Hematopoietic multipotent progenitor cell treated with erythropoietin and hydrocortisone succinate and interleukin-3 and kit ligand, for 6 days (in vitro differentiated cells): Measurements from ENCODE around the gene DNAJB4.
"Not testable (repeated sequence)": the region's sequence is repeated elsewhere in the genome, so short reads cannot be mapped to it uniquely, and the experiment has no call there.

Experiments used
- DNase-seq: peaks from one replicate; pipeline ENCODE4 v3.0.0-alpha.2; 2015

DNAJB4 gene

DNA sequence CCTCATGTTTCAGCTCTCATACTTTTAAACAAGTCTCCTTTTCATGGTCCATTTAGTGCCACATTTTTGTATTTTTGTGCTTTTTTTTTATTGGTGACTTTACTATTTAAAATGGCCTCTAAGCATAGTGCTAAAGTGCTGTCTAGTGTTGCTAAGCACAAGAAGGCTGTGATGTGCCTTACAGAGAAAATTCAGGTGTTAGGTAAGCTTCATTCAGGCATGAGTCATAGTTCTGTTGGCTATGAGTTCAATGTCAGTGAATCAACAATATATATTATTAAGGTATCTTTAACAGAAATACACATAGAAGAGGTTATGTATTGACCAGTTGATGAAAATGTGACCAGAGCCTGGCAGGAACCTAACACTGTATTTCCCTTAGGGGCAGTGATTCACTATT is 13.1 kb upstream of the DNAJB4 start:
- no peak for DNase-seq

GRCh38 chr1:77994117-77994705 is 10.5 kb upstream of the DNAJB4 start:
- no peak for DNase-seq

- DNase-seq = no peak
These were observed 8.0 kb upstream of the DNAJB4 start for GRCh38 chr1:77996734-77997133.

DNA sequence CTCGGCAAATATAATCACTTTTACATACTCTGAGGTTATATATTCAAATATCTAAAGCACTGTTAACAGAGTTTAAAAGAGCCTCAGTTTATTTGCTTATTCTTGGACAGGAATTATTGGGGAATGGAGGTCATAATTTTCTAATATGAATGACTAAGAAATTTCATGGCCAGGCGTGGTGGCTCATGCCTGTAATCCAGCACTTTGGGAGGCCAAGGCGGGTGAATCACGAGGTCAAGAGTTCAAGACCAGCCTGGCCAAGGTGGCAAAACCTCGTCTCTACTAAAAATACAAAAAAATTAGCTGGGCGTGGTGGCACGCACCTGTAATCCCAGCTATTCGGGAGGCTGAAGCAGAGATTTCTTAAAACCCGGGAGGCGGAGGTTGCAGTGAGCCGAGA is 4.2 kb upstream of the DNAJB4 start:
- DNase-seq = not testable (repeated sequence)

DNA sequence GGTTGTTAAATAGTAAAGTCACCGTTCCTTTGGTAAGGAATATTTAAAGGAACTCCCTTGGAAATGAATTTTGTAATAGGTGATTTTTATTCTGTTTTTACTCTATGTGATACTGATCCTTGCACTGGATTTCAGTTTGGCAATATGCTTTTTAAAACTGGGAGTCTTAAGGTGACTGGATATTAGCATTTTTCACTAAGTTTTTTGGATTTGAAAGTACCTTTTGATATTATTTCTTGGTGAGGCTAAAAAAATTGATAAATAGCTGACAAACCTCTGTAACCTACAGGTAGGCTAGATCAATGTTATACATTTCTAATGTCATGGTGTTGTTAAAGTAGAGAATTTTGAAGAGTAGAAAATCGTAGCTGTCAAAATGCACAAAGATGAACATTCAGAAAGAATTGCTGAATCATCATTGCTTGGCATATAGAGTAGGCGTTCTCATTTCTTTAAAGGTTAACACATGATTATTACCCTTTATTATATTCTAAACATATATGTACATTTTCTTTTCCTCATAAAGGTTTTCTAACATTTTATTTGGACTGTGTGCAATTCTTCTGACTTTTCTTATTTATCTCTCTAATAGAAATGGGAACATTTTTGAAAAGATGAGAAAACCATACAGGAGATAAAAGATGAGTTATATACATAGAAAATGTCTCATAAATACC is 1.5 kb upstream of the DNAJB4 start:
- peak; percentile 88 for DNase-seq

DNA sequence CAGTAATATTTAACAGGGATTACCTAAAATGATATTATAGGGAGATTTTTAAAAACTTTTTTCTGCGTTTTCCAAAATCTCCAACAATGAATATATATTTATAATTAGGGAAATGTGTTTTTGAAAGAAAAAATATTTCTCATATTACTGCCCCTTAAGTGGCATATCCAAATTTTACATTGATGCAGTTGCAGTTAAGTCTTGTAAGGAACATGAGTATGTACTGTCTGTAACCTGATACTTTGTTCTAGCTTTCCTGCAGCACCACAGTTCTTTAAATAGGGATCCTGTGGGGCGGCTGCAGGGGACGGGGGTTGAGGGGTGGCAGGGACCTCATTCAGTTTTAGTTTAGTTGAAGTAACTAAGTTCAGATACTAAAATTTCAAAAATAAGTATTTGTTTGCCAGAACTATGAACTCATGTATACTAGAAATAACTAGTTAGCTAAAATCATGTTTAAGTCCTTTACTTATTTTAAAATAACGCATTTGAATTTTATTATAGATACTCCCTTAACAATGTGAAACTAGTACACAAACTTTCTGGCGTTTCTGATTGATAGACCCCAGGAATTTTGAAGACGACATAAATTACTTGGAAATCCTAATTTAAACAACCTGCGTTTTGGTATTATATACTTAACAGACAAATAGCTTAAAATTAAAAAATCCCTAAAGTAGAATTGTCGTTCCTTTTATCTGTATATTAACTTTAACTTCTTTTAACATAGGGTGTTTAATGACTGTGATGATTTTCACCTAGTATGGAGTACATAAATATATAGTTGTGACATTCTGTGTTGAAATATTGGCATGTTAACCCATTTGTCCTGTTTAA is 639 bp upstream of the DNAJB4 start:
- peak; percentile 88 for DNase-seq

DNA sequence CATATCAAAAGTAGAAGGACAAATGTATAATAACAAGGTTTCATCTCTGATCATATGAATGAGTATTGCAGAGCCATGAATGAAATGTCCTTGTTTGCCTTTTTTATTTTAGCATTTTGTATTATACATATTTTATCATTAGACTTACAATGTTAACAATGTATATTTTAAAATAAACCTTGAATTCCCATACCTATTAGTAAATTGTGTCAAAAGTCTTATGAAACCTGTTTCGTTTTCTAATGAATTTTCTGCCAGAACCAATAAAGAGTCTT is 646 bp downstream of the DNAJB4 start:
- no peak for DNase-seq

DNA sequence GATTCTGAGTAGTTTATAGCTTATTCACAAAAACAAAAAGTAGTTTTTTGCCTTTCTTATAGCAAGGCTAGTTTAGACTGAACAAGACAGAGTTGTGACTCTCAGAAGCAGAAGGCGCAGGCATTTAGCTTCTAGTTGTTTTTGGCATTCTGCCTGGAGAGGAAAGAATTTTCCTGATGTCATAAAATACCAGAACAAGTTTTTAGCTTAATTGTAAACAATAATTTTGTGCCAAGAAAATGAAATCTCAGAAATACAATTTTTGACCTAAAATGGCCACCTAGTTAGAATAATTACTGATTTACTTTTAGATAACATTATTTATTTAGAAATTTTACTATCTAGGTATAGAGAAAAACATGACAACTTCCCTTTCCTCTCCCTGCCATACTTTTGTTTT is 1.0 kb downstream of the DNAJB4 start:
- peak; percentile 76 for DNase-seq

DNA sequence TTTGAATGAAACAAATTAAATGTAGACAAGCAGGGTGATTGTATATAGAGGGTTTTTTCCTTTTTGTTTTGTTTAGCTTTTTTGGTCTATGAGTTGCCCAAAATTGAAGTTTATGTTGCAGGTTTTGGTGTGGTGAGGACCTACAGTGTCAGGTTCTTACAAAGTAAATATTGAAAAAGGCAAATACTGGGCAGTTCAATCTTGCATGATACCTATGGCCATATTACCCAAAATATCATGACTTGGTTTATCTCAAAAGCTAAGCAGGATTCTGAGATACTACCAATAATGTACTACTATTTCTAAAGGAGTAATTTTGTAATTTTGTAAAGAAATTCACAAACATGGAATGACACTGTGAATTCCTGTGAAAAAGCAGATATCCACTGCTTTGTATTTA is 1.8 kb downstream of the DNAJB4 start:
- DNase-seq = no peak

- DNase-seq = no peak
These were observed 3.1 kb downstream of the DNAJB4 start for GRCh38 chr1:78007677-78008341.

GRCh38 chr1:78009276-78009675 is 4.5 kb downstream of the DNAJB4 start:
- DNase-seq = no peak

DNA sequence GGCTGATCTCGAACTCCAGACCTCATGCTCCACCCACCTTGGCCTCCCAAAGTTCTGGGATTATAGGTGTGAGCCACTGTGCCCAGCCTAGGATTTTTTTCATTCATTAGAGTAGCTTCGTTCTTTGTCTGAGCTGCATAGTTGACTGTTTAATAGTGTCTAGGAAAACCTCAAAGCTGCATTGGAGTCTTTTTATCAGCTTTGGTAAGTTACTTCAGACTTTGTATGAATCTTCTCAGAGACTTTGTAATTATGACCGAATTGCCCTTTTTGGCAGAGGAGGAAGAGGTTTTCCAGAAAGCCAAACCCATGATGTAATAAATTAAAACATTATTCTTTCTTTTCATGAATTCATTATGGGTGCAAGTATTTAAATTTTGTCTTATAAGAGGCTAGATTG is 5.1 kb downstream of the DNAJB4 start:
- no peak for DNase-seq

DNA sequence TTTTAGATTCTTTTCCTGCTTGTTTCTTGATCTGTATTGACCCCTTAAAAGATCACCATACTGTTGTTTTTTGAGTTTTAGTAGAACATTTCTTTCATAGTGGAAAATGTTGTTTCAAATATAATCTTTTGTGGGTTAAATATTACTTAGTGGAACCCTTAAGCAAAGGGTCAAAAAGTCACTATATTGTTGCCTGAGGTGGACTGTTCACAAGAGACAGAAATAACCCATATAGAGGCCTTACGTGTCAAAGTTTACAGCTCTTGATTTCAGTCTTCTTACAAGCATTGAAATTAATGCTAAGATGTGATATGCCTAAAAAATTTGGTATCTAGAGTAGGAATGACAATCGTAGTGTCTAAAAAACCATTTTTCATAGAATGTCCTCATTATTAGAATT is 6.3 kb downstream of the DNAJB4 start:
- no peak for DNase-seq

GRCh38 chr1:78015148-78015547 is 10.4 kb downstream of the DNAJB4 start:
- DNase-seq = no peak

DNA sequence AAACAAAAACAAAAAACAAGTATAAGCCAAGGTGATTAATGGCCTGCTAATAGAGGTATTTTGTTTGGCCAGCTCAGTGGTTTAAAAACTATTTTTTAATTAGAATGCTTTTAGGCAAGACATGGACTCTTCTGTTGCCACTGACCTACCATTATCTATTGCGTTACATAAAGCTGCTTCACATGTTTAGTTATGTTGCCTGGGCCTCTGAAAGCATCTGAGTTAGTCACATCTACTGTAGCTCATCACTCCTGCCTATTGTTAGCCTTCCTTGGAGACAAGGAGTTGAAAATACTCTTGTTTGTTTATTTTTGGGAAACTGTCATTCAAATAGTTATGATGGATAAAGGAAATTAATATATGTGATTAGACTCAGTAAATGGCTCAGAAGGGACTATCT is 14.3 kb downstream of the DNAJB4 start:
- DNase-seq = no peak

DNA sequence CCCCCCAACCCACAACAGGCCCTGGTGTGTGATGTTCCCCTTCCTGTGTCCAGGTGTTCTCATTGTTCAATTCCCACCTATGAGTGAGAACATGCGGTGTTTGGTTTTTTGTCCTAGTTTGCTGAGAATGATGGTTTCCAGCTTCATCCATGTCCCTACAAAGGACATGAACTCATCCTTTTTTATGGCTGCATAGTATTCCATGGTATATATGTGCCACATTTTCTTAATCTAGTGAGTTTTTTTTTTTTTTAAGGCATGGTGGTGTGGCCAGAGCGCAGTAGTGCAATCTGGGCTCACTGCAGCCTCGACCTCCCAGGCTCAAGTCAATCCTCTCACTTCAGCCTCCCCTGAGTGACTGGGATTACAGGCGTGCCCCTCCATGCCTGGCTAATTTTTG is 16.4 kb downstream of the DNAJB4 start:
- not testable (repeated sequence) for DNase-seq

DNA sequence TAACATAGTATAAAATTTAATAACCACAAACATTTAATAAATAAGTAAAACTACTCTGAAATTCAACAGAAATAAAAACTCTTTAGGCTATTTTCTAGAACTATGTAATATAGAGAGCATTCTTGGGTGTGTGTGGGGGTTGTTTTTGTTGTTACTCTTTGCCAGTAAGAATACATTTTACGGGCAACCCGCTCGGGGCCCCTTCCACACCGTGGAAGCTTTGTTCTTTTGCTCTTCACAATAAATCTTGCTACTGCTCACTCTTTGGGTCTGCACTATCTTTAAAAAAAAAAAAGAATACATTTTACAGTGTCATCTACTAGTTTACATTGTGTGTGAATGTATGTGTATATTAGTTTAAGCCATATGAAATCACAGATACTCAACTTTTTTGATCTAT is 25.1 kb downstream of the DNAJB4 start:
- DNase-seq = no peak

GRCh38 chr1:78032996-78033796 is 28.5 kb downstream of the DNAJB4 start:
- peak; percentile 40 for DNase-seq

DNA sequence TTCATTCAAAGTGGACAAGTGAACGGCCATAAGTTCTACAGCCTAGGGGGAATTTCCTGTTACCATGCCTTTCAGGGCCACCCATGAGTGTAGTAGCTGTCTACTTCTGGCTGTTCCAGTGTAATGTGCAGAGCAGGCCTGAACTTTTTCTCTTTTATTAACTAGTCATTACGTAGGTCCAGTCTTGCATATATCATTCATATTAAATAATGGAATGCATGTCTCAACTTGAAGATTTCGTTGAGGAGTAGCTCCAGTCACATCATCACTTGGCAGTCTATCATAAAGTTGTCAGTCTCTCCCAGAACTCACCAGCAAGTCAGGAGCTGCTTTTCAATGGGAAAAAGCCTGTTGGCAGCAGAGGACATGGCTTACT is 29.0 kb downstream of the DNAJB4 start:
- no peak for DNase-seq

DNA sequence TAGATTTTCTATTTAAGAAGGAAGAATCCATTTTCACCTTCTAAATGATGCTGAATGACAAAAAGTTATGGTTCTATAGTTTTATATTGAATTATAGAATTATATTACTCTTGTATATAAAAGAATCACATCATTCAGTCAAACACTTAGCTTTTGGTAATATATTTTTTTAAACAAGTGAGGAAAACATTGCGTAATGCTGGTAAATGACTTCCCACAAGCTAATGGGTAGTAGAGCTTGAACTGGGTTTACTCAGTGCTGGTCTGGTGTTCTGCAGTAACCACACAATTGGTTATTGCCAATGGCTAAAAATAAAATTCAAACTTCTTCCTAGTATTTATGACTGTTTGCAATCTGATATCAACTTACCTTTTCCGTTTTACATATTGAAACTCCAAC is 30.4 kb downstream of the DNAJB4 start:
- DNase-seq = no peak

GRCh38 chr1:78036450-78036849 is 31.7 kb downstream of the DNAJB4 start:
- no peak for DNase-seq

- no peak for DNase-seq
These were observed 33.3 kb downstream of the DNAJB4 start for GRCh38 chr1:78038071-78038470.

DNA sequence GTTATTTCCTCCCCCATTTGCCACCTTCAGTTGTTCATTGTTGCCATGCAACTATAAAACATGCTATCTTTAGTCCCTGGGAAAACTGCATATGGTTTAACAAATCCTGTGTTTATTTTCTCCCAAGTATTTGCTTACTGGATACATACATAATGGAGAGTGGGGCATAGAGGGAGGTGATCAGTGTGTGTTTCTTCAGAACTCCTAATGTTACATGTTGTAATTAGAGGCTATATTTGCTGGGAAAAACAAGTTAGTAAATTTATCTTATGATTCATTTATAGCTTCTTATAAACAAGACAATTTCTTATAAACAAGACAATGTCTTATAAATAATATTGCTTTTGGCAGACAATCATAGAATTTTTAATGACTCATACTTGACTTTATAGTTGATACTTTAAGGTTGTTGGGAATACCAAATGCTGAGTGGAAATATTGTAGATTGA is 33.8 kb downstream of the DNAJB4 start:
- DNase-seq = no peak
